NCI-H526 (cell line): Measurements from ENCODE around the gene RAB27A.
A peak's percentile ranks its signal among the peaks of the same experiment; 100 is the strongest.

Experiments
- DNase-seq, 2 experiments: peaks; one replicate each; lab custom pipeline; 2025; lab: John Stamatoyannopoulos, UW

Gene RAB27A

DNA sequence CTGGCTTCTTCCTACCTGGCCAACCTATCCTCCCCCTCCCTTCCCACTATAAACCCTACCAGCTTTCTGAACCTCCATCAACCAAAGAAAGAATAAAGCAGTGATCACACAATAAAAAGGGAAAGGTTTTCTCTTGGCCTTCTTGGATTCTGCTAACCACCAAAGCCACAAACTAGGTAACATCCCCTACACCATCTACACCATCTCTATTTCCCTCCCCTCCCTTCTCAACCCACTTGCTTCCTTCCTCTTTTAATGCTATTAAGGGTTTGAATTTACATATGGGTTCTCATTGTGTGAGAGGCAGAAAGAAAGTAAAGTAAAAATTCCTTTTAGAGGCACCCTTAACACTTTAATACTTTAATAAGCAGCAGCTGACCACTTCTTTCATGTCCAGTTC is 67.0 kb downstream of the RAB27A start:
- no peak for DNase-seq

DNA sequence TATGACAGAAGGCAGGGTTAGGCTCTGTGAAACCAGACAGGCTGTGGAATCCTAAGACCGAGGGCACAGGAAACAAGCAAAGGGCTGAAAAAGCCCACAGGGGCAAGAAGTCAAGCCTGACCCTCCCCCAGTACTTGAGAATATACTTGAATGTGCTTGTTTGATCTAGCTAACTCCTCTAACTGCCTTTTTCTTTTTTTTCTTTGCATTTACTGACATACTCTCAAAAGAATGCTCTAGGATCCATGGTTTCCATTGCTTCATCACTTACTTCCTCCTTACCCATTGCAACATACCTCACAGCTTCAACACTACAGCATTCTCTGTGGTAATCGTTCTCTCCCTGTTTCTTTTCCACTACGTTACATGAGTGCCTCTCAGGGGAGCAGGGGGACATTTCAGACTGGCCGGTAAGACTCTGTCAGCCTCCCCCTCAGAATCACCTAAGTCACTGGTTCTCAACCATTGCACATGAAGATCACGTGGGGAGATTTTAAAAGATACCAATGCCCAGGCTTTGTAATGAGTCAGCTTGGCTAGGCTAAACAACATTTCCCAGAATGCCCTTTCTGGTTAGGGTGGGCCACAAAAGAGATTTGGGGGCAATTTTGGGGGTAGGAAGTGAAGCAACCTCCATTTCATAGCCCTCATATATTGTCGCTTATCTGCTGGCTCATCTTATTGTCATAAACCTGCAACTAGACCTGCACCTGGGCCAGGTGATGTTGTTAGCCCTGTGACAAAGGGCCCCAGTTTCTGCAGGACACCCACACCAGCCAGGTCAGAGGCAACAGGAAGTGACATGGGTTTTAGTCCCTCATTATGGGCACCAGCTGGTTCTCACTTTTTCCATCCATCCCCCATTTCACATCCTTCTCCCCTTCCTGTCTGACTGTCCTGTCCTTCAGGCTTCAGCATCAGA is 68.3 kb downstream of the RAB27A start:
- DNase-seq = no peak

DNA sequence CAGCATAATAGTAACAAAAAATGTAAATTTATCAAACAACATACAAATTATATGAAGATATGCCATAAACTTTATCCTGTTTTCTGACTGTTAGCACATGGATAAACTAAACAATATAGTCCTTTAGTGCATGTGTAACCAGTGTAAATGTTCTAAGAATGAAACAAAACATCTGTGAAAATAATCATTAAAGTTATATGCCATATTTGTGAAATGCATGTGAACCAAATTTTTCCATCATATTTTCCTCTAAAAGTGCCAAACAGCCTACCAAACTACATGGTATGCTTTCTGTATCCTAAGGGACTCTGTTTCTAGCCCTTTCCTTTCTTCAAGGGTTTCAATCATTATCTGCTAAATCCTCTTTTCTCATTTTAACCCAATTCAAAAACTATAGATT is 69.0 kb downstream of the RAB27A start:
- DNase-seq = no peak

GRCh38 chr15:55218056-55218455 is 71.6 kb downstream of the RAB27A start:
- DNase-seq = no peak

DNA sequence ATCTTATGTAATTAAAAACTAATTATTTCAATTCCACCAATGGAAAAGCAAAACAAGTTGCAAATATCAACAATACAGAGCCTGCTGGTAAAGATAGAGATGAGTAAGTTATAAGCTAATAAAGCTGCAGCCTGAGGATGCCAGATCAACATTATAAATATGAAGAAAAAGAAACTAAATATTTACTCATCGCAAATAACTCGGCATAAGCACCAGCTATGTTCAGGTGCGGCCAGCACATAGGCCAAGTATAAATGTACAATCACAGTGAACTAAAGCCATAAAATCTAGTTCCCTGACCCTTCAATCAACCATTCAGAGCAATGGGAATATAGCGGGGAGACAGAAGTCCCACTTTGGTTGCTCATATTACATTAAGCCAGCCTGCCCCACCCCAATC is 85.1 kb downstream of the RAB27A start:
- no peak for DNase-seq

DNA sequence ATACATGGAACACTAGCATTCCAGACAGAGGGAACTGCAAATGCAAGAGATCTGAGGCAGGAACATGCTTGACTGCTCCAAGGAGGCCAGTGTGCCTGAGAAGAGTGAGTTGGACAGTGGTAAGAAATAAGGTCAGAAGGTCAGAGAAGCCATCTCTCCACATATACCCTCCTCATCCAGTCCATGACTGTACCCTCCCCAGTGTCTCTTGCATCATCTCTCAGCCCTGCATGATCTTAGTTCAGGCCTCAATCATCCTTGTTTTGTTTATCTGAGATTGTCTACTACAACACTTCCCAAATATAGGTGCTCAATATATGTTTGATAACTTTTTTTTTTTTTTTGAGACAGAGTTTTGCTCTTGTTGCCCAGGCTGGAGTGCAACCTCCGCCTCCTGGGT is 87.4 kb downstream of the RAB27A start:
- DNase-seq = no peak

- DNase-seq = no peak
Measured at GRCh38 chr15:55198706-55199105, 90.9 kb downstream of the RAB27A start.

DNA sequence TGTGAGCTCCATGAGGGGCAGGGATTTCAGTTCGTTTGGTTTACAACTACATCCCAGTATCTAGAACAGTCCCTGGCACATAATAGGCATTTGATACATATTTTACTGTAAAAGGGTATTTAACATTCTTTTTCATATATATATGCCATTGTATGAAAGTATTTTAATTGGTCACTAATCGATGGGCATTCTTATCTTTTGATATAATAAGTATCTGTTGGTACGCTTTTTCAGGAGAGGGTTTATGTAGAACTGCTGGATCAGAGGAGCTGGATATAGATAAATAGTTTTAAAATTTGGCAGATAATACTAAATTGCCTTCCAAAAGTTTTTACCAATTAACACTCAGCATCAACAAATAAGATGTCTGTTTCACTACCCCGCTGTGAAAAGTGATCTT is 91.9 kb downstream of the RAB27A start:
- no peak for DNase-seq

DNA sequence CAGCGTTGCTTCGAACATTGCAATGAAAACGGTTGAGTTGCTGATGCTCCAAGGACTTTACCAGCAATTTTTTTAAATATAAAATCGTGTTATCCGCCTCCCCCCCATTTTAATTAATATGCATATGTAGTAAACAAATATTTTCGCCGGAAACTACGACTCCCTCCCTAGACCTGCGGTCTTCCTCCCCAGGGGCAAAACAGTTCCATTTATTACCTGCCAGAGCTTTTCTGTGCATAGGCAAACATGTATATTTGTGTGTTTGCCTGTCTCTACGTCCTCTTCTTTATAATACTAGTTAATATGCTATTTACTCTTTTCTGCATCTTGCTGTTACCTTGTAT is 92.3 kb downstream of the RAB27A start:
- peak in 1 of 2 experiments; percentile 53 for DNase-seq

- peak; percentile 98 for DNase-seq
Measured at GRCh38 chr15:55196458-55197361, 92.9 kb downstream of the RAB27A start, which contains the start of gene RSL24D1. Gene RSL24D1, minus strand, starts transcription at chr15:55196941. Its CDS starts 51 bp downstream, at chr15:55196890.

GRCh38 chr15:55195996-55196395 is 93.6 kb downstream of the RAB27A start:
- no peak for DNase-seq

DNA sequence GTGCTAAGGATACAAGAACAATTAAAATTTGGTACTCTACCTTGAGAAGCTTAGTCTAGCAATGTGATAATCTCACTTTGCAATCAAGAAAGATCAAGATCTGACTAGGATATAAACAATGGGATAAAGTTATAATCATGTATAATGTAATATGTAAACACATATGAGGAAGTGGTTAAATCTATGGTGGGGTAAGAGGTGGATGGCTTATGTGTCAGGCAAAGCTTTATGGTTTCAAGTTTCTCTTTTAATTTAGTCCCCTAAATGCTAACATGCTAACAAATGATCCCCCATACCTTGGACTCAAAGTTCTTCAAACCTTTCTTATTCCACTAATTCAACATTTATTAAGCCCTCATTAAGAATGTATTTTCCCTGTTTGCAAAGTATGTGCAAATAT is 95.4 kb downstream of the RAB27A start:
- DNase-seq = no peak

GRCh38 chr15:55186331-55186730 is 103.3 kb downstream of the RAB27A start:
- no peak for DNase-seq

DNA sequence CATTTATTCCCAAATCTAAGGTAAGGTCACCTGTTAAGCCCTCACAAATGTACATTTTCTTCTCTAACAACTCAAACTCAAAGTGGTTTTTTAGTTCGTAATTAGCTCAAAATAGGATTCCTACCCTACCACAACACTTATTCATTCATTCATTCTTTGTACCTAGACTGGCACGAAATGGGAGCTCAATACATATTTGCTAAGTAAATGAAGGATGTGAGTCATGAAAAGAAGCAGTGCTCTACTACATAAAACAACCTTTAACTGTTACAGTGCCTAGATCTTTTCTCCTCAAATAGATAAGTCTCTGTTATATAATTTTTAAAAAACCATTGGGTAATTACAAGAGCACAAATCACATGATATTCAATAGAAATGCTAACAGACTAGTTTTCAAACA is 105.9 kb downstream of the RAB27A start:
- no peak for DNase-seq

DNA sequence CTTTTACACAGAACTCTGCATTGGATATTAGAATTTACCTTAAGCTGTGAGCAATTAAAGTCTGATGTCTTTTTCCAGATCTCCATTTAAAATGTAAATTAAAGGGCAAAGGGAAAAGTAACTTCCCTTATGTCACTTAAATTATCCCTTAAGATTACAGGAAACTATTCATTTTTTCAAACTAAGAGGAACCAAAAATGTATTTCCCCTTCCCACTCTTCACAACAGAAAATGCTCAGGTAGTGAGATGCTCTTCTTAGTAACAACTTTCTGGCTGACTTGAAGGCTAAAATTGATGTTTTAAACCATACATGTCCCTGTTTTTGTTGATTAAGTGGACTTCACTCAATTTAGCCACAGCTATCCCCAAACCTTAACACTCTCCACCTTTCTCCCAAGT is 110.5 kb downstream of the RAB27A start:
- no peak for DNase-seq

DNA sequence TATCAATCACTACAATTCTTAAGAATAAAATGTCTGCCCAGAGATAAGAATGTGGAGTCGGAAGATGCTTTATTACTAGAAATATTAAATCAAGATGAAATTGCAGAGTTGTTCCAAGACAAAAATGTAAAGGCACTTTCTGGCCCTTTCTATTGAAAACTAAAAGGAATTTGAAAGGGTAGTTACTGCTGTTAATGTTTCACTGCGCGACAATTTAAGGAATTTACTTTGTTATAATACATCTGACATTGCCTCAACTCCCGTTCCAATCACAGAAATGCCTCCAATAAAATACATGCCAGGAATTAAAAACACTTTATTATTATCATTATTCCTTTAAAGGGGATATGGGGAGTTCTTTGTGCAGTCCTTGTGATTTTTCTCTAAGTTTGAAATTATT is 119.3 kb downstream of the RAB27A start:
- no peak for DNase-seq

GRCh38 chr15:55168350-55168974 is 121.2 kb downstream of the RAB27A start:
- DNase-seq = peak; percentile 51 to 81

DNA sequence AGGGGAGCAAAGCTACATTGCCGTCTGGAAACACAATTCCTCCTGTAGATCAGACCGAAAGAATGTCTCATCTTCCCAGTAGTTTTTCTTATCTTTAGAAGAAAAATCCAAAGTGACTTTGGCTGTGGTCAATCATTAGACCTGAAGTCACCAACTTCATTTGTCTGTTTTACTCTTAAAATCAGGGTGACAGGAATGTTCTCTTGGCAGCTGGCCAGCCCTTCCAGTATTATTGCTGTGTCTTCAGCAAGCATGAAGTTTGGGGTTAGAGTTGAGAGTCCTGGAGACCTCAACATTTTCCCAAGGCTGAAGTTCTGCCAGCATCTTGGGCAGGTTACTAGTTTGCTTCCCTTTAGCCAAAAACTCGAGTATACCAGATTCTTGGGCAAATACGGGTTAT is 125.3 kb downstream of the RAB27A start:
- DNase-seq = no peak
